ENCODE measurements around the gene NR2F1-AS1. TPM values are rescaled to one million over a fixed set of nuclear protein-coding genes. Genes with fewer than 3 reads are reported as not detected.
"Not testable (repeated sequence)": the region's sequence is repeated elsewhere in the genome, so short reads cannot be mapped to it uniquely, and the experiment has no call there.

Gene NR2F1-AS1
- total and polyA plus RNA-seq, 2 experiments from 2014 or later, result 0.45 to 0.49 TPM

- Histone ChIP-seq H3K4me1 (ENCODE audit: low read depth) (no peaks in the 10 kb centered on the region), H3K27ac (no peak overlapping the region), H3K4me3 (no peak overlapping the region), H3K36me3 (no peaks in the 10 kb centered on the region), H3K27me3 (peaks cover 26% of the 10 kb centered on the region), H3K9me3 (ENCODE audit: low read depth) (no peaks in the 10 kb centered on the region)
- TF ChIP-seq, protein P1, sequence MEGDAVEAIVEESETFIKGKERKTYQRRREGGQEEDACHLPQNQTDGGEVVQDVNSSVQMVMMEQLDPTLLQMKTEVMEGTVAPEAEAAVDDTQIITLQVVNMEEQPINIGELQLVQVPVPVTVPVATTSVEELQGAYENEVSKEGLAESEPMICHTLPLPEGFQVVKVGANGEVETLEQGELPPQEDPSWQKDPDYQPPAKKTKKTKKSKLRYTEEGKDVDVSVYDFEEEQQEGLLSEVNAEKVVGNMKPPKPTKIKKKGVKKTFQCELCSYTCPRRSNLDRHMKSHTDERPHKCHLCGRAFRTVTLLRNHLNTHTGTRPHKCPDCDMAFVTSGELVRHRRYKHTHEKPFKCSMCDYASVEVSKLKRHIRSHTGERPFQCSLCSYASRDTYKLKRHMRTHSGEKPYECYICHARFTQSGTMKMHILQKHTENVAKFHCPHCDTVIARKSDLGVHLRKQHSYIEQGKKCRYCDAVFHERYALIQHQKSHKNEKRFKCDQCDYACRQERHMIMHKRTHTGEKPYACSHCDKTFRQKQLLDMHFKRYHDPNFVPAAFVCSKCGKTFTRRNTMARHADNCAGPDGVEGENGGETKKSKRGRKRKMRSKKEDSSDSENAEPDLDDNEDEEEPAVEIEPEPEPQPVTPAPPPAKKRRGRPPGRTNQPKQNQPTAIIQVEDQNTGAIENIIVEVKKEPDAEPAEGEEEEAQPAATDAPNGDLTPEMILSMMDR (IDR thresholded peaks at IDR 0.05; ENCODE audit: low read depth, low read length), result no peak
- no peak for DNase-seq (ENCODE audit: low read depth in 1 of 2, low spot score in 1 of 2)
Observed at GRCh38 chr5:93399675-93400074, 181.3 kb downstream of the NR2F1-AS1 start.

DNA sequence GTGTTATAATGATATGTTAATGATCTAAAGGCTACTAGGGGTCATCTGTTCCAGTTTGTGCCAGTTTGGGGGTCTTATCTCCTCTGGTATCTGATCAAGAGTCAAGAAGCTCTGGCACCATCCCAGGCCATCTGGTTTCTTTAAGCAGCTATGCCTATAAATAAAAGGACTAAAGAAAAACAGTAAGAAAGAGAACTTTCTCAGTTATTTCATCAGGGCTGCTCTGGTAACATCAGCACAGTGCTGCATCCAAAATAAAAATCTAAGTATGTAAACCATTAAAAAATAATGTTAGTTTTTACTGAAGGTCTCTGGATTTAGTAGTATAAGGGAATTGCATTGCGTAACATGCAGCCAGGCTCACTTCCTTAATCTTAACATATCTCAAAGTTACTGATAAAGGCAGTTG, 185.0 kb downstream of the NR2F1-AS1 start:
- Histone ChIP-seq H3K36me3 (no peaks in the 10 kb centered on the region), H3K27ac (no peak overlapping the region), H3K9me3 (ENCODE audit: low read depth) (no peaks in the 10 kb centered on the region), H3K4me3 (no peak overlapping the region), H3K4me1 (ENCODE audit: low read depth) (no peaks in the 10 kb centered on the region), H3K27me3 (no peaks in the 10 kb centered on the region)
- TF ChIP-seq, protein P1 (IDR thresholded peaks at IDR 0.05; ENCODE audit: low read depth, low read length), result no peak
- DNase-seq (ENCODE audit: low read depth in 1 of 2, low spot score in 1 of 2), result peak in 1 of 2 donors; percentile 32

- H3K4me1 ChIP-seq (ENCODE audit: low read depth), result no peaks in the 10 kb centered on the region
- H3K36me3 ChIP-seq, result no peaks in the 10 kb centered on the region
- H3K27me3 ChIP-seq, result no peaks in the 10 kb centered on the region
- DNase-seq (ENCODE audit: low read depth in 1 of 2, low spot score in 1 of 2), result no peak
- TF ChIP-seq, protein P1 (IDR thresholded peaks at IDR 0.05; ENCODE audit: low read depth, low read length), result no peak
- no peak overlapping the region for H3K4me3 ChIP-seq
- no peak overlapping the region for H3K27ac ChIP-seq
- H3K9me3 ChIP-seq (ENCODE audit: low read depth), result no peaks in the 10 kb centered on the region
Observed at GRCh38 chr5:93395010-93395409, 186.0 kb downstream of the NR2F1-AS1 start.

GRCh38 chr5:93394301-93394700, 186.7 kb downstream of the NR2F1-AS1 start:
- H3K4me3 ChIP-seq, result no peak overlapping the region
- H3K36me3 ChIP-seq, result no peaks in the 10 kb centered on the region
- no peaks in the 10 kb centered on the region for H3K27me3 ChIP-seq
- DNase-seq (ENCODE audit: low read depth in 1 of 2, low spot score in 1 of 2), result no peak
- no peak overlapping the region for H3K27ac ChIP-seq
- TF ChIP-seq, protein P1 (IDR thresholded peaks at IDR 0.05; ENCODE audit: low read depth, low read length), result no peak
- H3K4me1 ChIP-seq (ENCODE audit: low read depth), result no peaks in the 10 kb centered on the region
- H3K9me3 ChIP-seq (ENCODE audit: low read depth), result no peaks in the 10 kb centered on the region

- H3K27me3 ChIP-seq; H3K27ac ChIP-seq; H3K36me3 ChIP-seq; H3K4me3 ChIP-seq; H3K4me1 ChIP-seq (ENCODE audit: low read depth); DNase-seq (ENCODE audit: low read depth in 1 of 2, low spot score in 1 of 2); H3K9me3 ChIP-seq (ENCODE audit: low read depth): not testable (repeated sequence)
Observed at GRCh38 chr5:93391169-93391568, 189.8 kb downstream of the NR2F1-AS1 start.

DNA sequence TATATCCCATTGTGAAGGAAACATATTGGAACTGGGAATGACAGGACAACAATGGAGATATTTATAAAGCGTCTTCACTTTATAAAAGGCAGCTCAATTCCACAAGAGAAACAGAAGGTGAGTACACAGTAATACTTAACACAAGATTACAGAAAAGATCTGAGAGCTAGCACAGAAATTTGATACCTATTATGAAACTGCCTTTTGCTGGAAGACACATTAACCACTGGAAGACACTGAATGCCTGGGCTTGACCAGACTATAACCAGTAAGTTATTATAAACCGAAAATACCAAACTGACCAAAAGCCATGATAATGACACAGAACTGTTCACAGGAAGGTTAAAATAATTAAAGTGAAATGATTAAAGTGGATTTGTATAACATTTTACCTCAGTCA, 195.4 kb downstream of the NR2F1-AS1 start:
- Histone ChIP-seq H3K27me3 (peaks cover 5% of the 10 kb centered on the region), H3K27ac (no peak overlapping the region), H3K36me3 (no peaks in the 10 kb centered on the region), H3K4me1 (ENCODE audit: low read depth) (no peaks in the 10 kb centered on the region), H3K4me3 (no peak overlapping the region), H3K9me3 (ENCODE audit: low read depth) (no peaks in the 10 kb centered on the region)
- TF ChIP-seq, protein P1 (IDR thresholded peaks at IDR 0.05; ENCODE audit: low read depth, low read length), result no peak
- peak in 1 of 2 donors; percentile 31 for DNase-seq (ENCODE audit: low read depth in 1 of 2, low spot score in 1 of 2)

Measured in cardiac muscle cell (in vitro differentiated cells and primary cell).